ENCODE results near the gene SYNDIG1L.

Gene SYNDIG1L

GRCh38 chr14:74413627-74414026 is 12.4 kb downstream of the SYNDIG1L start:
- no peak for TF ChIP-seq CTCF (IDR thresholded peaks at IDR 0.05; ENCODE audit: insufficient read depth, low read depth, low read length, missing control alignments)
- DNase-seq (ENCODE audit: low read depth): no peak
- no peak overlapping the region for H3K4me3 ChIP-seq (ENCODE audit: low read length)

GRCh38 chr14:74412753-74413152 is 13.3 kb downstream of the SYNDIG1L start:
- no peak for TF ChIP-seq CTCF (IDR thresholded peaks at IDR 0.05; ENCODE audit: insufficient read depth, low read depth, low read length, missing control alignments)
- DNase-seq (ENCODE audit: low read depth): no peak
- H3K4me3 ChIP-seq (ENCODE audit: low read length): no peak overlapping the region

DNA sequence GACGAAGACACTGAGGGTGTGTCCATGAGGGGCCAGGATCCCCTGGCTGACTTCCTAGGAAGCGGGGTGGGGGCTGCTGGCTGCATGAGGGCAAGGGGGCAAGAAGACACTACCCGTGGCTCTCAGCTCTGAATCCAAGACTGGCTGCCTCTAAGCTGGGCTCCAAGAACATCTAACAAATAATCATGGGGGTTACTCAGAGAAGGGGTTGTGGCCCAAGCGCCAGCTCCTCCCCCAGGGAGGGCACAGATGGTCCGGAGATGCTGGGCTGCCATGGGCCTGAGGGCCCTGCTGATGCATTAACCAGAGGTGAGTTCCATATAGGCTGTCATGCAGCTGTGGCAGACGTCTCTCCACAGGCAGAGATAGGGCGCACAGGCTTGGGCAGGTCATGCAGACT is 14.3 kb downstream of the SYNDIG1L start:
- no peak overlapping the region for H3K4me3 ChIP-seq (ENCODE audit: low read length)
- DNase-seq (ENCODE audit: low read depth): no peak
- no peak for TF ChIP-seq CTCF (IDR thresholded peaks at IDR 0.05; ENCODE audit: insufficient read depth, low read depth, low read length, missing control alignments)

GRCh38 chr14:74409441-74409840 is 16.6 kb downstream of the SYNDIG1L start:
- no peak overlapping the region for H3K4me3 ChIP-seq (ENCODE audit: low read length)
- DNase-seq (ENCODE audit: low read depth): no peak
- no peak for TF ChIP-seq CTCF (IDR thresholded peaks at IDR 0.05; ENCODE audit: insufficient read depth, low read depth, low read length, missing control alignments)

- no peak for TF ChIP-seq CTCF (IDR thresholded peaks at IDR 0.05; ENCODE audit: insufficient read depth, low read depth, low read length, missing control alignments)
- no peak overlapping the region for H3K4me3 ChIP-seq (ENCODE audit: low read length)
- no peak for DNase-seq (ENCODE audit: low read depth)
These were observed 17.1 kb downstream of the SYNDIG1L start for GRCh38 chr14:74408870-74409269.

DNA sequence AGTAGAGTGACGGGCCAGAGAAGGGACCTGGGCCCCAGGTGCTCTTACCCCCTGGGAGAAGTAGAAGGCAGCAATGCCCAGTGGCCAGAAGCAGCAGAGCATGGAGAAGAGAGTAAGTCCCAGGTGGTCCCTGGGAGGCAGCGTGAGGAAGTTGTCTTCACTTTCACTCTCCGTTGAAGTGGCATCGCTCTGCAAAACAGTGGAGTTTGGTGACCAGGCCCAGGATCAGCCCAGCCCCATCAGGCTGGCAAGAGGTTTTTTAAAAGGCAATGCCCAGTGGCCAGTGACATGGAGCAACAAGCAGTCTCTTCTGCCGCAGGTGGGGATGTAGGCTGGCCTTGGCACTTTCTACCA is 18.2 kb downstream of the SYNDIG1L start:
- no peak overlapping the region for H3K4me3 ChIP-seq (ENCODE audit: low read length)
- no peak for TF ChIP-seq CTCF (IDR thresholded peaks at IDR 0.05; ENCODE audit: insufficient read depth, low read depth, low read length, missing control alignments)
- DNase-seq (ENCODE audit: low read depth): no peak

DNA sequence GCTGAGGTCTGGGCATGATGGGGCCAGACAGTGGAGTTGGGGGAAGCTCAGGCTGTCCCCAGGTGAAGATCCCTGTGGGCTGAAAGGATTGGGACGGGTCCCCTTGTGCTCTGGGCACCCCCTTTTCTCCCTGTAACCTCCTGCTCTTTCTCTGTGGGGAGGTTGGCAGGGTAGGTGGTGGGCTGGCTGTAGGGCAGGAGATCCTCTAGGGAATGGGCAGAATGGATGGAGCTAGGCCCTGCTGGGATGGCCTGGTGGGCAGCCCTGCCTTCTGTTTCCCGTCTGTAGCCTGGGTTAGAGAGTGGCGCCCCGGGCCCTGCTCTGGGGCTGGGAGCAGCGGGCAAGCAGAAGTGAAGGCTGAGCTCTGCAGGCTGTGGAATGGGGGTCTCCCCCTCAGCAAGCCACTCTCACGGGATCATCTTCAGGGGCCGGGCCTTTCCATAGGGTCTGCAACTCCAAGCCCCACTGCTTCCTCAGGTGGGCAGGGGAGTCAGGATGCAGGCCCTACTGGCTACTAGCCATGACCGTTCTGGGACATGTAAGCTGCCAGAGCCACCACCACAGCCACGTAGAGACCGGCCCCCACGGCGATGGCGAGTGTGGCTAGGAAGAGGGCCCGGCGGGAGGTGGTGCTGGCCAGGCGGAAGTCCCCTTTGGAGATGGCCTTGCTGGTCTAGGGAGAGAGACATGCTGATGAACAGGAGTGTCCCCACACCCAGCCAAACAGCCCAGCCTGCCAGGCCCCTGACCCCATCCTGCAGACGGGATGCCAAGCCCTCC is 18.8 kb downstream of the SYNDIG1L start:
- no peak overlapping the region for H3K4me3 ChIP-seq (ENCODE audit: low read length)
- no peak for TF ChIP-seq CTCF (IDR thresholded peaks at IDR 0.05; ENCODE audit: insufficient read depth, low read depth, low read length, missing control alignments)
- DNase-seq (ENCODE audit: low read depth): no peak

All from epithelial cell of esophagus (primary cell).